D721Med (cell line): ENCODE results near the gene PCNX2.
"Not testable (repeated sequence)": the region's sequence is repeated elsewhere in the genome, so short reads cannot be mapped to it uniquely, and the experiment has no call there.

Experiments used
- DNase-seq: peaks from one replicate; pipeline ENCODE4 v3.0.0; 2011; ENCODE audit warnings: low spot score; ENCODE audit not compliant: insufficient read length
- FAIRE-seq: peaks from 2 replicates; lab custom pipeline; 2011; peaks lifted over from hg19 to GRCh38; lab: Jason Lieb, UNC
- TF ChIP-seq, protein P1 (sequence below): IDR thresholded peaks from 2 replicates; pipeline ENCODE4 v1.5.1; 2012; ENCODE audit warnings: mild to moderate bottlenecking, control low read depth; ENCODE audit not compliant: insufficient read depth; ENCODE audit errors: missing control alignments

PCNX2 gene

DNA sequence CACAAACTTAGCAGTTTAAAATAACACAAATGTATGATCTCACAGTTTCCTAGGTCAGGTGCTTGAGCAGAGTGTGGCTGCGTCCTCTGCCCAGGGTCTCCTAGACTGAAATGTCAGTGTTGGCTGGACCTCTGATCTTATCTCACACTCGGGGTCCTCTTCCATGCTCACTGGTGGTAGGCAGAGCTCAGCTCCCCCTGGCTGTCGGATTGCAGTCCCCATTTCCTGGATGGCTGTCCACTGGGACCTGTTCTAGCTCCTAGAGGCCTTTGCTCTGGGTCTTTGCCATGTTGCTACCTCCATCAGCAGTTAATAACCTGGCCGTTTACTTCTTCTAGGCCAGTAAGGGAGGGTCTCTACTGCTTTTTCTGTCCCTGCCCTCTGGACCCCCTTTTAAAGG lies 107.5 kb downstream of the PCNX2 start:
- FAIRE-seq (no peak), DNase-seq (no peak)
- TF ChIP-seq, protein P1, sequence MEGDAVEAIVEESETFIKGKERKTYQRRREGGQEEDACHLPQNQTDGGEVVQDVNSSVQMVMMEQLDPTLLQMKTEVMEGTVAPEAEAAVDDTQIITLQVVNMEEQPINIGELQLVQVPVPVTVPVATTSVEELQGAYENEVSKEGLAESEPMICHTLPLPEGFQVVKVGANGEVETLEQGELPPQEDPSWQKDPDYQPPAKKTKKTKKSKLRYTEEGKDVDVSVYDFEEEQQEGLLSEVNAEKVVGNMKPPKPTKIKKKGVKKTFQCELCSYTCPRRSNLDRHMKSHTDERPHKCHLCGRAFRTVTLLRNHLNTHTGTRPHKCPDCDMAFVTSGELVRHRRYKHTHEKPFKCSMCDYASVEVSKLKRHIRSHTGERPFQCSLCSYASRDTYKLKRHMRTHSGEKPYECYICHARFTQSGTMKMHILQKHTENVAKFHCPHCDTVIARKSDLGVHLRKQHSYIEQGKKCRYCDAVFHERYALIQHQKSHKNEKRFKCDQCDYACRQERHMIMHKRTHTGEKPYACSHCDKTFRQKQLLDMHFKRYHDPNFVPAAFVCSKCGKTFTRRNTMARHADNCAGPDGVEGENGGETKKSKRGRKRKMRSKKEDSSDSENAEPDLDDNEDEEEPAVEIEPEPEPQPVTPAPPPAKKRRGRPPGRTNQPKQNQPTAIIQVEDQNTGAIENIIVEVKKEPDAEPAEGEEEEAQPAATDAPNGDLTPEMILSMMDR: no peak

DNA sequence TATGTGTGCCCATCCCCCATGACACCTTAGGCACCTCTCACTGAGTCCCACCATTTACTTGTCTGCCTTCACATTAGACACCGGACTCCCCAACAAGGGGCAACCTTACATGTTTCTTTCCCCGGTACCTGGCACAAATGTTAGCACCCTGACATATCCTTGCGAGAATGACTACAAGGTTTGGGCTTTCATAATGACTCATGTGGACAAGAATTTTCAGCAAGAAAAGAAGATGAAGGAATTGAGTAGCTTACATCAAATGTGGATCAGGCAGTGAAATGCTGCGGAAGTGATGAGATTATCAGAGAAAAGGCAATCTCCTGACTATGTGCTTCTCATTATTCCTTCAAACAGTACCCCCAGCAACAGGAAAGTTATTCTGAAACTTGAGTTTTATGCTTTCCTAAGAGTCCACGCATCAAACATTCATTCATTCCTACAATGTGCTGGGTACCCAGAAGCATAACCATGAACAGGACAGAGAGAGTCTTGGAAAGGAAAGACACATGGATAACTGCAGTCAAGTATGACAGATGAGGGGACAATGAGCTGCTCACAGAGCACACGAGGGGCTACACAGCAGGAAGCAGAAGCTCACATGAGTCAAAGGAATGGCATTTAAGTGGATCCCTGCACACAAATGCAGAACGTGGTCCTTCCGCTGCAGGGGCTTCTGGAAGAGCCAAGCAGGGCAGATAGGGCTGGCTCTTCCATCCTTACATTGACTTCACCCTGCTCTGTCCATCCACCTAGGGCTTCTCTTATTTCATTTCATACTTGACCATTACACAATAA lies 112.1 kb downstream of the PCNX2 start:
- no peak for FAIRE-seq
- TF ChIP-seq, protein P1: no peak
- DNase-seq: no peak

DNA sequence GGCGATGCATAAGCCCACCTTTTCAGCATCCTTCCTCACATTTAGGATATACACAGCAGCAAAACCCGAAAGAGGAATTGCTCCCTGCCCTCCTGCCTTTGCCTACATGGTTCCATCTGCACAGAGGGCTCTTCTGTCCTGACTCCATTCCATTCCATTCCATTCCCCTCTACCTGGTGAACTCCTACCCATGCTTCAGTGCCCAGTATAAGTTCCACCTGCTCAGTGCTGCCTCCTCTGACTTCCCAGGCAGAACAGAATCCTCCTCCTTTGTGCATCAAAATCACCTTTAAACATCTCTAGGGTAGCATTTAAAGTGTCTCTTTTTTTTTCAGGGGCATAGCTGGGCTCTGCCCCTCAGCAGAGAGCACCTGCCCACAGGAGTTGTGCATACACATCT lies 112.9 kb downstream of the PCNX2 start:
- FAIRE-seq (no peak), DNase-seq (no peak)
- TF ChIP-seq, protein P1: no peak

DNA sequence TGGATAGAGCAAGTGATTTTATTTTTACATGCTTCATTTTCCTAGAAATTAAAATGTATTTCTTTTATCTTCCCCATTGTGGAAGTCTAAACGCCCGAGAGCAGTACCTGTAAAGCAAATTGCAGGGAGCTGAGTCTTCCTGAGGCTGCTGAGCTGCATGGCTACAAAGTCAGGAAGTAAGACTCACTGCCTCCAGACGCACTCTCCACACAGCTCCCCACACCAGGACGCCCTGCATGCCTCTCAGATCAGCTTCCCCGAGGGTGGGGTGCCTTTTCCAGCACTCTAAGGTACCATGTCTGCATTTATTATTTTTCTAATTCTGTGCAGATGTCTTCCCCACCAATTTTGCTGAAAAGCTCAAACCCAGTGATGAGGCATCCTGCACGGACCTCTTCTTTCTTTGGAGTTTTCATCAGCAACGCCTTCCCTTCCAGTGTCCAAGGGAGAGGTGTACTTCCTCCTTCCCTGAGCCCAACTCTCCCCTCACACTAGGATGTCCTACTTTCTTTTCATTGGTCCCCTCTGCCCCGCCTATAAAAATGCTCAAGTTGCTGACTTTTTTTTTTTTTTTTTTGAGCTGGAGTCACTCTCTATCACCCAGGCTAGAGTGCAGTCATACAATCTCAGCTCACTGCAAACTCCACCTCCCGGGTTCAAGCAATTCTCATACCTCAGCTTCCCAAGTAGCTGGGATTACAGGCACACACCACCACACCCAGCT lies 114.7 kb downstream of the PCNX2 start:
- DNase-seq (no peak), FAIRE-seq (no peak)
- TF ChIP-seq, protein P1: no peak

DNA sequence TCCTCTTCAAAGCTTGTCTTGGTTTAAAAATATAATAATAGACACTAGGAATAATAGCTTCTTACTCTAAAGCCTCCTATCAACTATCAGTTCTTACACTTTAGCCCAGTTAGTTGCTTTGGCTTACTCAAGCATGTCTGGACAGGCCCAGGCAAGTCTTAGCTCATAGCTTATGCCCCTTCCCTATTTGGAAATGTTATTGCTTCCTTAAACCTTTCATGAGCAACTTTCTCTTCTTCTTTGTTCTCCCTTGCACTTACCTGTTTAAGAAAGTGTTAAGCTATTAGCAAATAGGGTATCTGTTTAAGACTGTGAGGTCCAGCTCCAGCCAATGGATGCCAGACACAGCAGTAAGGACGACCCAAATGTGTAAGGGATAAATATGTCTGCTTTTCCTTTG lies 115.9 kb downstream of the PCNX2 start:
- not testable (repeated sequence) for FAIRE-seq, DNase-seq

DNA sequence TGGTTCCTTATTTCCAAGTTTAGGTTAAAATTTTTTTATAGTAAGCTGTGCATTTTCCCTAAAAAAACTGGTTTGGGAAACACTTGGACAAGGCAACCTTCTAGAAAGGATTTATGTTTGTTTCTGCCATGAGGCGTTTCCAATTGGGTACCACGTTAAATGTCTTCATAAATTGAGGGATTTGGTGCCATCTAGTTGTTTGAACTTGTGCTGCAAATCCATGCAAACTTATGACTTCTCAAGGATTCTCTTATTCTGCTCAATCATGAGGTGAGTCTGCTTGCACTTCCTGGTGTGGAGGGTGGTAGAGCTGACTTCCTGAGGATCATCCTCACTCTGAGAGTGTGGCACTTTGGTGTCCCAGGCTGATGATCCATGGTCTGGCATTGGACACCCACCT lies 123.3 kb downstream of the PCNX2 start:
- FAIRE-seq (peak; percentile 82), DNase-seq (no peak)
- TF ChIP-seq, protein P1: peak; percentile 26

DNA sequence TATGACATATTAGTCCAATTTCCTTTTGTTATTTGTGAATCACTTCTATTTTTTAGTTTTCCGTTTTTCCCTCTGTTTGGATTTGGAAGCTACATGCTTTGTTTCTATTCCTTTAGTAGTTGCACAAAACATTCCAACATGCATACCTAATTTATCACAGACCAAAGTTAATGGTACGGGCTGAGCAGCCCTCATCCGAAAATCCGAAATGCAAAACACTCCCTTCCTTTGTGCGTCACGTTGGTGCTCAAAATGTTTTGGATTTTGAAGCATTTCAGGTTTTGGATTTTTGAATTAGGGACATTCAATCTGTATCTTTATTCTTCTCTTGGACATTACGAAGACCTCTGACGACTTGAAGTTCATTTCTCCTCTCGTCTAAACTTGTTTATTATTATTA lies 124.8 kb downstream of the PCNX2 start:
- TF ChIP-seq, protein P1: no peak
- no peak for DNase-seq
- FAIRE-seq: peak; percentile 58
